ENCODE measurements around the gene SUMO3.

DNA sequence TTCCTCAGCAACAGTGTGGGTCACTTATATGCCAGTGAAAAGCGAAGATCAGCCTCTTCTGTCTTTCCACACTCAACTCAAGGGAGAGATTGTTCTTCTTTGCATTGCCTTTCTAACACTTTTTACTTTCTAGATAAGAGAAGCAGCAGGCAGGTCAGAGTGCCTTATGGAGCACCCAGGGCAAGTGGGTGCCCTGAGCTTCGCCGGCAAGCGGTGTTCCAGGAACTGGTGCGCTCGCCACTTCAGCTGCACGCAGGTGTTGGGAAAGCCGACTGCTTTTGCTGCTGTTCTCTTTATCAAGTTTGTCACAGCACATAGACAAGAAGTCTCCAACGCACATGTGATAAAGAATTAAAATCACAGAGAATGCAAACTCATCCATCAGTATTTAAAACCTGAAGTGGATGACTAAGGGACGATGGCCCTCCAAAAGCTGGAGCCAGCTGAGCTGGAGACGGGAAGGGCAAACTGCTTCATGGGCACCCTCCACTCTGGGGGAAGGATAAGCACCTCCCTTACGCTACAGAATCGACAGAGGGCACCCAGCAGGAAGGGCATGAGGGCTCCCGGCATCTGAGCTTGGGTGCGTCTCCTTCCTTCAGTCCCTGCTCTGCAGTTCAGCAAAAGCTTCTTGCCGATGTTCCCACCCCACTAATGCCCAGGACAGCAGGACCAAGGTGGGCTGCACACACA, 36.9 kb downstream of the SUMO3 start:
- TF ChIP-seq CEBPB (IDR thresholded peaks at IDR 0.05; ENCODE audit: low read depth, low read length) = no peak
- TF ChIP-seq, protein P1, sequence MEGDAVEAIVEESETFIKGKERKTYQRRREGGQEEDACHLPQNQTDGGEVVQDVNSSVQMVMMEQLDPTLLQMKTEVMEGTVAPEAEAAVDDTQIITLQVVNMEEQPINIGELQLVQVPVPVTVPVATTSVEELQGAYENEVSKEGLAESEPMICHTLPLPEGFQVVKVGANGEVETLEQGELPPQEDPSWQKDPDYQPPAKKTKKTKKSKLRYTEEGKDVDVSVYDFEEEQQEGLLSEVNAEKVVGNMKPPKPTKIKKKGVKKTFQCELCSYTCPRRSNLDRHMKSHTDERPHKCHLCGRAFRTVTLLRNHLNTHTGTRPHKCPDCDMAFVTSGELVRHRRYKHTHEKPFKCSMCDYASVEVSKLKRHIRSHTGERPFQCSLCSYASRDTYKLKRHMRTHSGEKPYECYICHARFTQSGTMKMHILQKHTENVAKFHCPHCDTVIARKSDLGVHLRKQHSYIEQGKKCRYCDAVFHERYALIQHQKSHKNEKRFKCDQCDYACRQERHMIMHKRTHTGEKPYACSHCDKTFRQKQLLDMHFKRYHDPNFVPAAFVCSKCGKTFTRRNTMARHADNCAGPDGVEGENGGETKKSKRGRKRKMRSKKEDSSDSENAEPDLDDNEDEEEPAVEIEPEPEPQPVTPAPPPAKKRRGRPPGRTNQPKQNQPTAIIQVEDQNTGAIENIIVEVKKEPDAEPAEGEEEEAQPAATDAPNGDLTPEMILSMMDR (conservative IDR thresholded peaks at IDR 0.05; ENCODE audit: low read depth, low read length) = no peak
- TF ChIP-seq, protein P2, sequence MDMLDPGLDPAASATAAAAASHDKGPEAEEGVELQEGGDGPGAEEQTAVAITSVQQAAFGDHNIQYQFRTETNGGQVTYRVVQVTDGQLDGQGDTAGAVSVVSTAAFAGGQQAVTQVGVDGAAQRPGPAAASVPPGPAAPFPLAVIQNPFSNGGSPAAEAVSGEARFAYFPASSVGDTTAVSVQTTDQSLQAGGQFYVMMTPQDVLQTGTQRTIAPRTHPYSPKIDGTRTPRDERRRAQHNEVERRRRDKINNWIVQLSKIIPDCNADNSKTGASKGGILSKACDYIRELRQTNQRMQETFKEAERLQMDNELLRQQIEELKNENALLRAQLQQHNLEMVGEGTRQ (IDR thresholded peaks at IDR 0.05; ENCODE audit: low read depth, low read length) = no peak
- TF ChIP-seq RFX5 (IDR thresholded peaks at IDR 0.05; ENCODE audit: low read depth, low read length) = no peak
- no peak for TF ChIP-seq RAD21 (IDR thresholded peaks at IDR 0.05; ENCODE audit: low read length)
- no peak for TF ChIP-seq NFE2L2 (IDR thresholded peaks at IDR 0.05; ENCODE audit: low read depth, low read length)
- TF ChIP-seq MXI1 (IDR thresholded peaks at IDR 0.05; ENCODE audit: borderline replicate concordance, low read depth, low read length) = no peak
- TF ChIP-seq SMC3 (IDR thresholded peaks at IDR 0.05; ENCODE audit: low read depth, low read length) = no peak

All from IMR-90 (cell line).